Panc1 (cell line): ENCODE results near the gene INVS. TPM values are rescaled to one million over a fixed set of nuclear protein-coding genes. Genes with fewer than 3 reads are reported as not detected.

Experiments
- ATAC-seq: fragments of 200-7000 bp; cut with Tn5 transposase; 2 replicates; pipeline ENCODE4 v1.9.1; 2020; ENCODE audit warnings: mild to moderate bottlenecking, moderate library complexity
- Bru-seq: library from RNA; stranded (reverse); fragments of 400-500 nt; gene quantifications from one replicate; lab custom pipeline; 2021; lab: Mats Ljungman, UMichigan
- BruChase-seq, 2 experiments: library from RNA; stranded (reverse); fragments of 400-500 nt; gene quantifications; one replicate each; lab custom pipeline; 2021; lab: Mats Ljungman, UMichigan
- BruUV-seq: library from RNA; stranded (reverse); fragments of 400-500 nt; replicated peaks from 2 replicates; lab custom pipeline; 2021; lab: Mats Ljungman, UMichigan
- CTCF ChIA-PET: fragments of 300-600 bp; sonication (Branson Sonifier 250); formaldehyde crosslinking; loops from one replicate; lab custom pipeline; 2022; ENCODE audit warnings: antibody characterized with exemption; lab: Charles Lee
- POLR2A ChIA-PET: fragments of 300-600 bp; sonication (Branson Sonifier 250); formaldehyde crosslinking; loops from one replicate; lab custom pipeline; 2022; ENCODE audit warnings: antibody characterized with exemption; lab: Charles Lee
- DNase-seq: peaks from one replicate; pipeline ENCODE4 v3.0.0-alpha.2; 2010; ENCODE audit warnings: low read depth, low spot score
- H3K27ac ChIP-seq: 2 replicates; pipeline ENCODE4 v1.5.1; 2011; ENCODE audit warnings: mild to moderate bottlenecking, low read length, inconsistent platforms
- H3K27me3 ChIP-seq: fragments of 200-500 bp; sonication (Bioruptor generic); 2 replicates; pipeline ENCODE4 v1.6.0; 2014; ENCODE audit warnings: low read length, inconsistent platforms; ENCODE audit not compliant: control insufficient read depth, insufficient read depth
- H3K36me3 ChIP-seq: fragments of 200-500 bp; sonication (Bioruptor generic); 2 replicates; pipeline ENCODE4 v1.5.1; 2014; ENCODE audit warnings: inconsistent platforms, mild to moderate bottlenecking, low read length, moderate library complexity; ENCODE audit not compliant: control insufficient read depth, insufficient read depth
- H3K4me1 ChIP-seq: 2 replicates; pipeline ENCODE4 v1.5.1; 2011; ENCODE audit warnings: inconsistent platforms, mild to moderate bottlenecking, low read length, moderate library complexity; ENCODE audit not compliant: control insufficient read depth, insufficient read depth
- H3K4me3 ChIP-seq, 2 experiments: 2 replicates each; pipeline ENCODE4 v1.5.1; 2011 to 2012; ENCODE audit warnings: low read depth in 2 of 2, low read length in 2 of 2, mild to moderate bottlenecking in 2 of 2, inconsistent platforms in 1 of 2, moderate library complexity in 1 of 2
- H3K9me3 ChIP-seq: fragments of 200-500 bp; sonication (Bioruptor generic); 2 replicates; pipeline ENCODE4 v1.5.1; 2014; ENCODE audit warnings: low read depth, mild to moderate bottlenecking, inconsistent platforms, low read length, moderate library complexity; ENCODE audit not compliant: control insufficient read depth, insufficient read depth
- CTCF ChIP-seq: fragments of 450-650 bp; IDR thresholded peaks from 2 replicates; pipeline ENCODE4 v1.5.1; 2017; ENCODE audit warnings: mild to moderate bottlenecking
- POLR2AphosphoS5 ChIP-seq: IDR thresholded peaks from 2 replicates; pipeline ENCODE4 v1.6.1; 2012; ENCODE audit warnings: mild to moderate bottlenecking, low read depth, low read length, moderate library complexity
- REST ChIP-seq, 2 experiments: IDR thresholded peaks; 2 replicates each; pipeline ENCODE4 v1.6.1; 2011 to 2012; ENCODE audit warnings: low read depth in 2 of 2, control low read depth in 1 of 2, low read length in 1 of 2, mild to moderate bottlenecking in 1 of 2, moderate library complexity in 1 of 2; ENCODE audit not compliant: insufficient read depth in 1 of 2
- SIN3A ChIP-seq: IDR thresholded peaks from 2 replicates; pipeline ENCODE4 v1.6.1; 2012; ENCODE audit warnings: low read depth, mild to moderate bottlenecking, low read length, moderate library complexity, borderline replicate concordance; ENCODE audit not compliant: insufficient read depth
- TCF7L2 ChIP-seq: IDR thresholded peaks from 2 replicates; pipeline ENCODE4 v1.6.1; 2011; ENCODE audit warnings: mild to moderate bottlenecking, low read depth, low read length, inconsistent platforms
- in situ Hi-C: cut with HindIII; loops from 2 replicates; pipeline ENCODE4 v1.10.0; 2016; ENCODE audit warnings: low sequenced_read_pairs, low pct_unique_long_range_greater_than_20kb
- intact Hi-C: fragments of 100-400 bp; cut with micrococcal nuclease; formaldehyde crosslinking; loops from one replicate; pipeline ENCODE4 v1.10.0; 2022; ENCODE audit not compliant: unreplicated experiment
- long read RNA-seq: library from polyadenylated mRNA; unstranded; transcript quantifications from one replicate; pipeline ENCODE4 v2.0.0, GENCODE V29; 2021; ENCODE audit not compliant: unreplicated experiment
- polyA plus RNA-seq: library from polyadenylated mRNA; unstranded; fragments of >200 nt; gene quantifications from one replicate; pipeline ENCODE4 v1.2.1, GENCODE V29; 2012; ENCODE audit warnings: missing spikeins; ENCODE audit not compliant: insufficient read length
- total RNA-seq: library from RNA; stranded (reverse); gene quantifications from one replicate; pipeline ENCODE4 v1.2.1, GENCODE V29; 2021; ENCODE audit not compliant: unreplicated experiment

The INVS gene
- 8.2 TPM for total RNA-seq
- polyA plus RNA-seq, result 6.6 TPM
- percentile 63 among the genes with signal in this experiment for Bru-seq, nascent RNA
- percentile 60 among the genes with signal in this experiment for BruChase-seq, experiment 1, labeled RNA remaining after a 2-hour chase
- percentile 63 among the genes with signal in this experiment for BruChase-seq, experiment 2, labeled RNA remaining after a 6-hour chase
- long read RNA-seq, partial matches to known transcripts, result 1 of 20 reads
- long read RNA-seq, other reads (novel, unspliced or antisense), result 15 of 20 reads

- Histone ChIP-seq H3K4me1 (peaks cover 7% of the 10 kb centered on the region; the same call in 1 of the 2 replicates), H3K27me3 (no peaks in the 10 kb centered on the region), H3K4me3 (peak within 1 kb of the TSS; percentile 85 to 98), H3K9me3 (no peaks in the 10 kb centered on the region), H3K27ac (peak within 1 kb of the TSS; percentile 90), H3K36me3 (no peaks in the 10 kb centered on the region)
- DNase-seq (peak; percentile 91), ATAC-seq (peak; percentile 99)
- BruUV-seq, result no TSS peak
- ChIA-PET POLR2A (interaction anchor here (0.5 kb wide), 1 partner anchor 13 kb away, joined by 6 read pairs; no protein-coding TSS in a partner anchor), CTCF (no interaction called here)
- TF ChIP-seq TCF7L2 (peak; percentile 84), SIN3A (no peak), POLR2AphosphoS5 (peak; percentile 53), REST (IDR thresholded peaks at IDR 0.05; ENCODE audit: insufficient read depth in 1 of 2, low read depth in 2 of 2, low read length in 1 of 2) (no peak)
- in situ Hi-C loops (no loop called here), intact Hi-C loops (no loop called here)
These were observed at the start of gene INVS, which contains the start of gene ERP44 for GRCh38 chr9:100098887-100099721. Gene INVS (plus strand): TSS chr9:100099243. CDS start chr9:100104522, 5,279 bp downstream. Gene ERP44 (minus strand): TSS chr9:100099000. CDS start chr9:100098840, 160 bp downstream.

DNA sequence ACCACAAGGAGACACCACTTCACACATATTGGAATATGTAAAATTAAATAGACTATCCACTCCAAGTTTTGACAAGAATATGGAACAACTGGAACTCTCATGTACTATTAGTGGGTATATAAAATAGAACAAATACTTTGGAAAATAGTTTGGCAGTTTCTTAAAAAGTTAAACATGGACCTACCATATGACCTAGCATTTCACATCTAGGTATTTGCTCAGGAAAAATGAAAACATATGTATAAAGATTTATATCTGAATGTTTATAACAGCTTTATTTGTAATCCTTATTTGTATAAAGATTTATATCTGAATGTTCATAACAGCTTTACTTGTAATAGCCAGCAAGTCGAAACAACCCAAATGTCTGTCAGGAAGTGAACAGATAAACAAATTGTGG is 49.5 kb upstream of the INVS start:
- intact Hi-C loops (no loop called here), in situ Hi-C loops (no loop called here)
- no TSS peak for BruUV-seq
- Histone ChIP-seq H3K9me3 (no peaks in the 10 kb centered on the region), H3K27me3 (no peaks in the 10 kb centered on the region), H3K4me1 (no peaks in the 10 kb centered on the region), H3K4me3 (no peak overlapping the region), H3K36me3 (peaks cover 2% of the 10 kb centered on the region; the same call in 1 of the 2 replicates), H3K27ac (no peak overlapping the region)
- ChIA-PET CTCF (interaction anchor here (0.6 kb wide), 1 partner anchor 523 kb away, joined by 3 read pairs; no protein-coding TSS in a partner anchor), POLR2A (no interaction called here)
- no peak for TF ChIP-seq REST (IDR thresholded peaks at IDR 0.05; ENCODE audit: insufficient read depth in 1 of 2, low read depth in 2 of 2, low read length in 1 of 2)
- no peak for TF ChIP-seq POLR2AphosphoS5
- TF ChIP-seq CTCF, result no peak
- DNase-seq (no peak), ATAC-seq (no peak)
